ENCODE measurements around the gene MROH2B. TPM values are rescaled to one million over a fixed set of nuclear protein-coding genes. Genes with fewer than 3 reads are reported as not detected.

MROH2B gene
- total RNA-seq (2014; rRNA removed; shearing (Covaris generic); ENCODE audit: low replicate concordance) = not detected in 2 replicates

DNA sequence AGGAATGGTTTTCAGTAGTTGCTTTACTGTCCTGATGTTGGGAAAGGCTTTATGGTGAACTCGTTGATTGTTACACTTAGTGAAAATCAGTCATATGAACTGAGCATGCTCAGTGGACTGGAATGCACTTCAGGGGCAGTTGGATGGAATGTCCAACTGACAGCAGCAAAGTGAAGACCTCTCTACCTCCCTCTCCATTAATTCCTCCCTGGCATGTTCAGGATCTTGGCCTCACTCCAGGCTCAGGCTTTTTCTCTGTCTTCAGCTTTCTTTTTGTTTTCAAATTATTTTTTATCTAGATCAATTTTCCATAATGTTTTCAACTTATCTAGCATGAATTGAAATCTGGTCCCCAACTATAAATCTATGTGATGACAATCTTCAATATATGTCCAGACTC is at the start of gene MROH2B:
MROH2B (minus strand) TSS at position 101 of the 400 bp plus-strand sequence. CDS start 490 bp downstream, outside the sequence.
- DNase-seq (ENCODE audit: low read depth) = no peak
- in situ Hi-C loops (cut with HindIII; ENCODE audit: low pct_unique_long_range_greater_than_20kb, low sequenced_read_pairs) = no loop called here

DNA sequence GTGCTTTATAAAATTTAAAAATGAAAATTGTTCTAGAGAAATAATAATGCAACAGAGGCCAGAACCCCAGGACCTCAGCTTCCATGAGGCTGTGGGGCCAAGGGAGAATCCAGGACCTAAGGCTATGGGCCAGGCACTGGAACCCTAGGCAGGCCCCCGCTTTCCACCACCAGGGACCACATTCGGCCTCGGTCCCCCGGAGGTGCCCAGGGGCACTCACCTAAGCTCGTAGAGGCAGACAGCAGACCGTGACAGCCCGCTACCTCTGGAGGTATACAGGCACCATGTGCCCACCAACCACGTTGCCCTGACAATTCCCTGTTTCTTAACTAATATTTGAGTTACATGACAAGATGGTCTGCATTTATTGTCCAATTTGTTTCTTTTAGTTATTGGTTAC is 49.5 kb upstream of the MROH2B start:
- DNase-seq (ENCODE audit: low read depth) = no peak

DNA sequence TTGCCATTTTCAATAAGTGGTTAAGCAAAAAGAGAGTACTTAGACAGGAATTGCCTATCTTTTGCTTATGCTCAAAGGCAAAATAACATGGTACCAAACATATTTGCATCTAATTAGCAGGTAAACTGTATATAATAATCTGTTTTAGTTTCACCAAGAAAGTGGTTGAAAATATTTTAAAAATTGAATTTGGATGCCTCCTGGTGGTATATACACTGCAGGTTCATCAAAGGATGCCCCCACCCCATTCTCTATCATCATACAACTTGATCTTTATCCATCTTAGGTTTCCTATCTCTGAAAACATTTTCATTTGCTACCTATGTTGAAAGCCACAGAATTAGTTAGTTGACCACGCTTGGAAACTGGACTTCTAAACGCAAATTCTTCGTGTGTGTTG is 47.0 kb upstream of the MROH2B start:
- DNase-seq (ENCODE audit: low read depth) = no peak
- in situ Hi-C loops (cut with HindIII; ENCODE audit: low pct_unique_long_range_greater_than_20kb, low sequenced_read_pairs) = loop anchor here (25.0 kb wide), 1 partner anchor 206 kb away; the partner anchor contains the start of gene C7

More for the DNA sequence above, 49.5 kb upstream of the MROH2B start:
- in situ Hi-C loops (cut with HindIII; ENCODE audit: low pct_unique_long_range_greater_than_20kb, low sequenced_read_pairs) = loop anchor here (25.0 kb wide), 1 partner anchor 208 kb away; the partner anchor contains the start of gene C7

DNA sequence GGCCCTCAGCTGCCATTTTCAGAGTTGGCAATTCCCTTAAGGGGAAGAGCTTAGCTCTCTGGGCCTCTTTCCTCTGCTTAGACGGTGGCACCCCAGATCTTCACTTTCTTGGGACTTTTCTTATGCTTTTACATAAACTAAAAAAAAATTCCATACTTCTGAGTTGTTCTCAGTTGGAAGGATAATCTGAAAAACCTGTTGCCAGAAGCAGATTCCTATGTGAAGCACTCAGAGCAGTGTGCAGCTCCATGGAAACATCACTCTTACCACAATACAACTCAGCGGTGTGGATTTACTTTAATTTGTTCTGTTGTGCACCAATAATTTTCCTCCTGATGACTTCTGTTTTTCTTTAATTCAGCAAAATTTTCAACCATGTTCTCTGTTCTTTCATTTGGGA is 44.1 kb upstream of the MROH2B start:
- DNase-seq (ENCODE audit: low read depth) = no peak
- in situ Hi-C loops (cut with HindIII; ENCODE audit: low pct_unique_long_range_greater_than_20kb, low sequenced_read_pairs) = loop anchor here (25.0 kb wide), 1 partner anchor 203 kb away; the partner anchor contains the start of gene C7

DNA sequence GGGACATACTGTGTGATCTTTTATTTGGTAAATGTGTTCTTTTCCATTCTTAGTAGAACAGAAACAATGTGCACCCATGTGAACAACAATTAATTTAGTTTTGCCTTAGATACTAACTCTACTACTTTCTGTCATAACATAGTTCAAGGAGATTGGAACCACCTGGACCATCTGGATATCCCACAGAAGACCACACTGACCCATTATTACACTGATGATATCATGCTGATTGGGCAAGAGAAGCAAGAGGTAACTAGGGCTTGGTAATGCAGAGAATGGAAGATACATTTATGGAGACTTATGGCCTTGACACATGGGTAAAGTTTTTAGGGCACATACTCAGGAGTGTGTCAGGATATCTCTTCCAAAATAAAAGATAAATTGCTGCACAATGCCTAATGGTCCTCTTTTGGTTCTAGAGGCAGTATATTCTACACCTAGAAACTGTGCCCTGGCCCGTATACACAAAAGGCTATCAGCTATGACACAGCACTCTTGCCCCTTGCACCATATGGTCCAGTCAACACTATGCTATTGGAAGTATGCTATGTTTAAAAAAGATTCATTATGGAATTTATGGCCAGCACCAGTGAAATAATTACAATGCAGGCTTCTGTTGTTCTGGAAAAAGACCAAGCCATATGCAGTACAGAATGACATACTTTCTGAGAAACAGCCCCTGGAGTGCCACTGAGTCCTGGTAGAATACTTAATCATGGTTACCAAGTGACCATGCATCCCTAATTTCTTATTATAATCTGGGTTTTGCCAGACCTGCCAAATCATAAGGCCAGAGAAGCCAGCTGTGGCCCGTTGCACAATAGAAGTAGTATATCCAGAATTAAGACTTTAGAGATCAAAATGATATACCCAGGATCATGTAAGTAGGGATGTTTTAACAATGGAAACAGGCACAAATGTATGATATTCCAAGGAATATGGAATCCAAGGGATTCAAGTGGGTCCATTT is 41.6 kb upstream of the MROH2B start:
- DNase-seq (ENCODE audit: low read depth) = no peak
- in situ Hi-C loops (cut with HindIII; ENCODE audit: low pct_unique_long_range_greater_than_20kb, low sequenced_read_pairs) = loop anchor here (25.0 kb wide), 1 partner anchor 200 kb away; the partner anchor contains the start of gene C7

DNA sequence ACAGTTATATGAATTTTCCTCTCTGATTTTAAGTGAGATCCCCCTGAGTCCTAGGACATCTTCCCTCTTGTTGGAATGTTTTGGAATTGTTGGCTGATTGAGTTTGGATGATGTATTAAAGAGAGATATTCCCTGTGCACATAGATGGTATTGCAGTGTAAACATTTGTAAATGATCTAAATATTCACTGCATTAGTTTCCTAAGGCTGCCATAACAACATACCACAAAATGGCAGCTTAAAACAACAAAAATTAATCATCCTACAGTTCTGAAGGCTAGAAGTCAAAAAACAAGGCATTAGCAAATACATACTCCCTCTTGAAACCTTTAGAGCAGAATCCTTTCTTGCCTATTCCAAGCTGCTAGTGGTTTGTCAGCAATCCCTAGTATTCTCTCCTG is 38.0 kb upstream of the MROH2B start:
- DNase-seq (ENCODE audit: low read depth) = no peak
- in situ Hi-C loops (cut with HindIII; ENCODE audit: low pct_unique_long_range_greater_than_20kb, low sequenced_read_pairs) = loop anchor here (25.0 kb wide), 1 partner anchor 197 kb away; the partner anchor contains the start of gene C7

DNA sequence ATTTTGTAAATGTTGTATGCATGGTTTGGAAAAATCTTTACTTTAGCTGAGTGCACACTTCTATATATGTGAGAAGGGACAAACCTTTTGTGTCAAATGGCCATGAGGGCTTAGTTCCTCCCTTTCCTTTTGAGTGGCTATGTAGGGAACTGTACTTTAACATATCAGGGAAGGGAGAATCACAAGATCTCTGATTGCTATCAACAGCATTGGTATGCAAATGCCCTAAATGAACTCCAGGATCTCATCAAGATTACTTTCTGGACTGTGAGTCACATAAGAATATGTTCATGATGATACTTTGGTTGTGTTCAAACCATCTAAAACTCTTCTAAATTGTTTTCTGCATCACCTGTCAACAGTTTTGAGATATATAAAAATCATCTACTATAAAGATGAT is 31.2 kb upstream of the MROH2B start:
- in situ Hi-C loops (cut with HindIII; ENCODE audit: low pct_unique_long_range_greater_than_20kb, low sequenced_read_pairs) = loop anchor here (25.0 kb wide), 1 partner anchor 190 kb away; the partner anchor contains the start of gene C7
- DNase-seq (ENCODE audit: low read depth) = no peak

DNA sequence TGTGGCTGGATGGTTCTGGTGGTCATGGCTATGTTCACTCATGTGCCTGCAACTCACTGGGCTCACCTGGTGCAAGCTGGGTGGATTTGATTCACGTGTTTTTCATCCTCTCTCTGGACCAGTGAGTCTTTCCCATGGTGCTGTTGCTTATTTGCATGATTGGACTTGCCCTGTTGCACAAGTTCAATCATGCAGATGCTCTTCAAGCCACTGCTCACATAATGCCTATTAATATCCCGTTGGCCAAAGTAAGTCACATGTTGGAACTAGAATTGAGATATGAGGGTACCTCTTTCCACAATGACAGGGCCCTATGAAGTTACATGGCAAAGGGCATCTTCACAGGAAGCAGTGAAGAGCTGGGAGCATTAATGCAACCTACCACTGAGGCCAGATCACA is 26.5 kb upstream of the MROH2B start:
- in situ Hi-C loops (cut with HindIII; ENCODE audit: low pct_unique_long_range_greater_than_20kb, low sequenced_read_pairs) = no loop called here
- peak; percentile 19 for DNase-seq (ENCODE audit: low read depth)

DNA sequence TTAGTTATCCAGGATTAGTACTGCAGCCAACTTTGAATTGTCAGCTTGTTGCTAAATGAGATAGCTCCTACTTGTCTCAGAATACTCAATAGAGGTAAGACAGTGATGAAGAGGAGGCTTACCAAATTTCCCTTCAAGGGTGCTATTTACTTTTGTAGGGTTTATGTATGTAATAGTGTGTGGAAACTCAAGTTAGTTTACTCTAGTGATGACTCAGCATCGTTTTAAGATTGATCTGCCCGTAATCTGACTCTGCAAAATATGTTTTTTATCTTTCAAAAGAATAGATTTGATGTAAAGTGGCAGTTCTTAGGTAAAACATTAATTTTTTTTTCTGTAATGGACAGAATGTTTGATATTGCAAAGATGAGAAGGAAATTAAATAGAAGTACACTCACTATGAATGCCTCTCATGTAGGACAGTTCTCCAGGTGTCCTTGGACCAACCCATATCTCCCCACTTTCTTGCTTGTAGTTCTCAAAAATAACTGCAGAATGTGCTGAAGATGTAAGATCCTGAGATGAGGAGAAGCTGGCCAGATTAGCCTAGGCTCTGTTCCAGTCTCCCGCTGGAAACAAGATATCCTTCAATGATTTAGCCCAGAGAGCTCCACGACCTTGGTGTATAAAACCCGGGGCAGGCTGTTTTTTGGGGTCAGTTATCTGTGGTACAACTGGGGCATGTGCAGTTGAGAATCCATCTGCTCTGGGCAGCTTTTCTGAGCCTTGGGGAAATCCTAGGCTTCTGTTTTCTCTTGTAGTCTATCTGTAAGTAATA is 24.4 kb upstream of the MROH2B start:
- no peak for DNase-seq (ENCODE audit: low read depth)
- in situ Hi-C loops (cut with HindIII; ENCODE audit: low pct_unique_long_range_greater_than_20kb, low sequenced_read_pairs) = no loop called here

DNA sequence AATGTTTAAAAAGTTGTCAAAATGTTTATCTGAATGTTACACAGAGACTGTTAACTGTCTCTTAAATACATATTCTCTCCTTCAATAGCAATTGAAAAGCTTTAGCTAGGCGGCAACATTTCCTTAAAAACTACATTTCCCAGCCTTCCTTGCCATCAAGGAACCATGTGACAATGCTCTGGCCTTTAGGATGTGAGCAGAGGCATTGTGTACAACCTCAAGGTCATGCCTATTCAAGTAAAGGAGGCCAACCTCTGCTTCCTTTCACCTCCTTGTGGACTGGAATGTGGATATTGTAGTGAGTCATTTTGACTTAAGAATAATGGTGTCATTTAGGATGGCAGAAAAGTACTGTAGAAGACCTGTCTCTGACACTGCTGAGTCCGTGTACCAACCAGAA is 23.7 kb upstream of the MROH2B start:
- in situ Hi-C loops (cut with HindIII; ENCODE audit: low pct_unique_long_range_greater_than_20kb, low sequenced_read_pairs) = no loop called here
- DNase-seq (ENCODE audit: low read depth) = peak; percentile 27

DNA sequence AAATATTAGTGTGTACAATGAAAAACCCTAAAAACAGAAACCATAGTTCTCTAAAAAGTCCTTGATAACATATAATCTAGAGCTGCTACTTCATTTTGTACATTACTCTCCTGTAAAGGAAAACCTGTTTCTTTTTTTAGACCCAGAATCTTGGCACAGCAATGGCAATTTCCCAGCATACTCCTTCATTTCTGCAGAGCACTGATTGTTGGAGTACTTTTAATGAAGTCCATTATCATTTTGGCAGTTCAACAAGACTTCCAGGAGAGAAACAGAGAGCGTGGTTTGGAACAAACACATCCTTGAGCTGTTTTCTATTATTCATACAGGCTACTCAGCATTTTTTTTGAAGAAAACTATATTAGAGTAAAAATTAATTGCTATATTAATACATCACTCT is 22.7 kb upstream of the MROH2B start:
- no peak for DNase-seq (ENCODE audit: low read depth)
- in situ Hi-C loops (cut with HindIII; ENCODE audit: low pct_unique_long_range_greater_than_20kb, low sequenced_read_pairs) = no loop called here

DNA sequence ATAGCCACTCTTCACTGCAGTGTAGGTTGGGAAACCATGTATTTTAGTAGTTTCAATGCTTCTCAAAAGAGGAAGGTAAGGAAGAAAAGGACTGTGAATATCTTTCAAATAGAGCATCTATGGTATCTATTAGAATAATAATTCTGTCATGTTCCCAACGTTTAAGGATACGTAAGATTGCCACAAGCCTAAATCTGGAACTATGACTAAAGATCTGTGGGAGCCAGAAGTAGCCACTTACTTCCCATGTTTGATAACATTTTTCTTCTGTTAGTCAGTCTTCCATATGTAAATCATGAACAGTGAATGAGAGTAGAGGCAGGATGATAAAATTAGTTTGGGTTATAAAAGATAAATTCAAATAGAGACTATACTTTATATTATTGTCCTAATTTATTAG is 16.3 kb upstream of the MROH2B start:
- in situ Hi-C loops (cut with HindIII; ENCODE audit: low pct_unique_long_range_greater_than_20kb, low sequenced_read_pairs) = no loop called here
- DNase-seq (ENCODE audit: low read depth) = no peak

DNA sequence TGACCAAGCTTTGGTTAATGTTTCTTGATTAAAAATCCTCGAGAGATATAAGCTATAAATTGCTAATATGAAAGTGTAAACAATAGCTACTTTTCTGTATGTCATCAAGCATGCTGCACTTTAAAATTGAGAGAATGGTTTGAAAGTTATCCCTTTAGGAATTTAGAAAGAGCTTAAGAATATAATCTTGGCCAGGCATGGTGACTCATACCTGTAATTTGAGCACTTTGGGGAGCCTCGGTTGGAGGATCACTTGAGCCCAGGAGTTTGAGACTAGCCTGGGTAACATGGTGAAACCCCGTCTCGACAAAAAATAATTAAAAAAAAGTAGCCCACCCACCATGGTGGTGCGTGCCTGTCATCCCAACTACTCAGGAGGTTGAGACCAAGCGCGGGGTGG is 12.2 kb upstream of the MROH2B start:
- in situ Hi-C loops (cut with HindIII; ENCODE audit: low pct_unique_long_range_greater_than_20kb, low sequenced_read_pairs) = no loop called here
- DNase-seq (ENCODE audit: low read depth) = no peak

DNA sequence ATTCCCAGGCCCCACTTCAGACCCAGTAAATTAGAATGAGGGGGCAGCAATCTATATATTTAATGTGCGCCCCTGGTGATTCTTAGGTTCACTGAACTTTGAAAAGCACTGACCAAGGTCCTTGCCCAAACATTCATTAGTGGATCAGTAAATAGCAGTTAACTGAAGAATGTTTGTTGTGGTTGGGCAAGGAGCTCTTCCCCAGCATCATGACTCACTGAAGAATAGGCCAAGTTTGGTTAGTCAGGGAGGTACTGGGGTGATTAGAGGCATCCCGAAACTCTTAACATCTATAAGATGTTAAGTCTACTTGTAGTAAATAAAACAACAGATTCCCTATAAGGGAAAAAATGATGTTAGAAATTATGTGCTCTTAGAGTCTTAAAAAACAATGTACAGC is 833 bp upstream of the MROH2B start:
- in situ Hi-C loops (cut with HindIII; ENCODE audit: low pct_unique_long_range_greater_than_20kb, low sequenced_read_pairs) = no loop called here
- DNase-seq (ENCODE audit: low read depth) = no peak

DNA sequence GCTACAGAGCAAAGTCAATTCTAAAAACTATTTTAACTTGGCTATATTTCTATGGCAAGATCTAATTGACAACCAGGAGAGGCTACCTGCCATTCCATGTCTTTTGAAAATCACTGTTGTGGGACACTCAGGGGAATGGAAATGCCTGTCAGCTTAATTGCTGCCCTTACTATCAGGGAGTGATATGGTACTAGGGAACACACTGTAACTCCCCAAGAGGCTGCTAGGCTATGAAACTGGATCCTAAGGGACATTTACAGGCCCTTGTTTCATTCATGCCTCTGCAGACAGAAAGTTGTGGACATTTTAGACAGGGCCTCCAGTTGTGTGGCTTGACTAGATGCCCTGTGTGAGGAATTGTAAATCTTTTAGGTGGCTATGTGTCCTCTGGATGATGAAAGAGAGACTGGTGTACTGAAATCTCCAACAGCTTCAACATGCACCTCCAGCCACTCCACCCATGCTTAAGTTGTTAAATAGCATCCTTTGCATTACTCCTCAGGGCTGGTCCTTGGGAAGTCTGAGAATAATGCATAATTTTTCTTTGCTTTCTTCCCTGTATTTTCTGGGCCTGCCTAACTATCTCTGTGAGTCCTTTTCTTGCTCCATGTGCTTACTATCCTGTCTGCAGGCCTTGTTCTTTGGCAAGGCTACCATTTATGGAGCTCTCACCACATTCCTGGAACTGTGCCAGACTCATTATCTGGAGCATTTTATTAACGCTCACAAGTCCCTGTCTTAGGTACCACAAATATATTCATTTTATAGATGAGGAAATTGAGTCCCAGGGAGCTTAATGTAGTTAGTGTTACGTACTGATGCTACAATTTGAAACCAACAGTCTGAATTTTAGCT is 3.2 kb downstream of the MROH2B start:
- peak; percentile 12 for DNase-seq (ENCODE audit: low read depth)
- in situ Hi-C loops (cut with HindIII; ENCODE audit: low pct_unique_long_range_greater_than_20kb, low sequenced_read_pairs) = no loop called here

DNA sequence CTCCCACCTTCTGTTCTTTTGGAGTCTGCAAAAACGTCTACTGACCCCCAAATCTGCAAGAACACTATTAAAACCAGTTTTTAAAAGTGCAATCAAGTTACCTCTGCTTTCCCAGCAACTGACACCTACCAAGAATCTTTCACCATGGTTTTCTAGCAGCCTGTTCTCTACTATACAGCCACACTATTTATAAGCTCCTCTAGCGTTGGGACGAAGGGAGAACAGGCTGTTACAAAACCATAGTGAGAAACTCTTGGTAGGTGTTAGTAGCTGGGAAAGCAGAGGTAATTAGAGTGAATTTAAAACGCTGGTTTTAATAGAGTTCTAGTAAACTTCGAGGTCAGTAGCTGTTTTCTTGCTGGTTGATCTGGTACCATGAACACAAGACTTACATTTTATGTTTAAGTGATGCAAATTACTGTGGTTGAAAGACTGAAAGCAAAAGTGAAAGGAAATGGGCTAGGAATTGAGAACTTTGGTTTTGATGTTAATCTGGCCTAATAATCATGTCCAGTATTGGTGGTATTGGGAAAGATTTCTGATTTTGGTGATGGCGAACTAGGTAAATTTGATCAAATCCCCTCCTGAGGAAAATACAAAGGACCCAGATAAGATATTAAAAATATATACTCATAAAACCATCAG is 5.3 kb downstream of the MROH2B start:
- in situ Hi-C loops (cut with HindIII; ENCODE audit: low pct_unique_long_range_greater_than_20kb, low sequenced_read_pairs) = no loop called here
- DNase-seq (ENCODE audit: low read depth) = no peak

DNA sequence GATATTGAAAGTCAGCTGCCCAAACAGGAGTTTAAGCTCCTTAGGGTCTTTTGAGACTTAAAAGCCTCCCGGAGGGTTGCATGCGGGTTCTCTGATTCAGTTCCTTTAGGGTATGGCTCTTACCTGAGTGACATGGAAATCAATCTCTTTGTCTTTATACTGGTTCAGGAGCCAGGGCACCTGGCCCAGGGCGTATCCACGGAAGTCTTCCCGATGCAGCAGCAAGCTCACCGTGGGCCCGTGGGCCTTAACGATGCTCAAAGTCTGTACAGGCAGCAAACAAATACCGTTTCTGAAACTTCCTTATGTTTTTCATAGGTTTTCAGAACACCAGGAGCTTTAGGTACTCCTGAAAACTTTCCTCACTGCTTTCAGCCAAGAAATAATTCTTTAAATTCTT is 13.2 kb downstream of the MROH2B start:
- in situ Hi-C loops (cut with HindIII; ENCODE audit: low pct_unique_long_range_greater_than_20kb, low sequenced_read_pairs) = no loop called here
- DNase-seq (ENCODE audit: low read depth) = no peak
